Vagina (tissue), 2 donors: Measurements from ENCODE around the gene CSMD2. TPM values are rescaled to one million over a fixed set of nuclear protein-coding genes. Genes with fewer than 3 reads are reported as not detected.
"Not testable (repeated sequence)": the region's sequence is repeated elsewhere in the genome, so short reads cannot be mapped to it uniquely, and the experiment has no call there.

Experiments used
- DNase-seq, 2 donors: peaks; one replicate each; pipeline ENCODE4 v3.0.0-alpha.2; 2017; ENCODE audit errors: extremely low spot score in 2 of 2
- H3K27ac ChIP-seq: fragments of 200-600 bp; sonication (generic); one replicate; pipeline ENCODE4 v1.5.1; 2019
- H3K27me3 ChIP-seq: fragments of 200-600 bp; sonication (generic); one replicate; pipeline ENCODE4 v1.5.1; 2019
- H3K36me3 ChIP-seq, 2 donors: fragments of 200-600 bp; sonication (generic); one replicate each; pipeline ENCODE4 v1.5.1; 2017 to 2019
- H3K4me1 ChIP-seq: fragments of 200-600 bp; sonication (generic); one replicate; pipeline ENCODE4 v1.5.1; 2019
- H3K4me3 ChIP-seq, 2 donors: fragments of 200-600 bp; sonication (generic); 1 replicate in 1 of 2; 2 replicates in 1 of 2; pipeline ENCODE4 v1.5.1; 2016 to 2019
- H3K9me3 ChIP-seq: fragments of 200-600 bp; sonication (generic); one replicate; pipeline ENCODE4 v1.5.1; 2019
- CTCF ChIP-seq, 3 experiments: fragments of 450-650 bp in 2 of 3; fragments of 200-600 bp in 1 of 3; sonication (generic) in 1 of 3; IDR thresholded peaks; one replicate each; pipeline ENCODE4 v1.5.1; 2017 to 2019; ENCODE audit warnings: antibody characterized with exemption in 3 of 3, mild to moderate bottlenecking in 2 of 3, moderate library complexity in 2 of 3
- POLR2A ChIP-seq, 2 donors: fragments of 450-650 bp; IDR thresholded peaks; one replicate each; pipeline ENCODE4 v1.6.1; 2017; ENCODE audit warnings: antibody characterized with exemption in 2 of 2, mild to moderate bottlenecking in 2 of 2, moderate library complexity in 2 of 2
- POLR2AphosphoS5 ChIP-seq, 2 donors: sonication (generic); formaldehyde crosslinking; IDR thresholded peaks; one replicate each; pipeline ENCODE4 v1.9.0; 2017; ENCODE audit warnings: antibody characterized with exemption in 2 of 2, mild to moderate bottlenecking in 2 of 2, low read depth in 1 of 2; ENCODE audit not compliant: insufficient read depth in 1 of 2
- intact Hi-C: fragments of 100-400 bp; cut with DNase I; formaldehyde crosslinking; loops from one replicate; pipeline ENCODE4 v1.15.1; 2023
- total RNA-seq: library from RNA; depleted of rRNA; stranded (reverse); fragments of >200 nt; gene quantifications from one replicate; pipeline ENCODE4 v1.2.3, GENCODE V29; 2016

Gene CSMD2
- total RNA-seq, 1 donor from 2014 or later: 0.25 TPM

- no peak for DNase-seq
- Histone ChIP-seq H3K36me3 (no peaks in the 10 kb centered on the region), H3K4me1 (no peaks in the 10 kb centered on the region), H3K4me3 (no peak overlapping the region), H3K9me3 (peaks cover 6% of the 10 kb centered on the region), H3K27ac (no peak overlapping the region), H3K27me3 (no peaks in the 10 kb centered on the region)
- no peak for TF ChIP-seq CTCF (IDR thresholded peaks at IDR 0.05)
- no peak for TF ChIP-seq POLR2AphosphoS5 (IDR thresholded peaks at IDR 0.05; ENCODE audit: insufficient read depth in 1 of 2, low read depth in 1 of 2)
- TF ChIP-seq POLR2A (IDR thresholded peaks at IDR 0.05): no peak
- intact Hi-C loops: no loop called here
These were observed 25.7 kb upstream of the CSMD2 start for GRCh38 chr1:34190692-34191091.

- Histone ChIP-seq H3K4me1 (no peaks in the 10 kb centered on the region), H3K9me3 (peaks cover 6% of the 10 kb centered on the region), H3K27me3 (no peaks in the 10 kb centered on the region), H3K27ac (no peak overlapping the region), H3K4me3 (no peak overlapping the region), H3K36me3 (no peaks in the 10 kb centered on the region)
- DNase-seq: no peak
- TF ChIP-seq CTCF (IDR thresholded peaks at IDR 0.05) (no peak), POLR2A (IDR thresholded peaks at IDR 0.05) (no peak), POLR2AphosphoS5 (IDR thresholded peaks at IDR 0.05; ENCODE audit: insufficient read depth in 1 of 2, low read depth in 1 of 2) (no peak)
- intact Hi-C loops: no loop called here
These were observed 24.0 kb upstream of the CSMD2 start for GRCh38 chr1:34188985-34189384.

- H3K36me3 ChIP-seq: no peaks in the 10 kb centered on the region
- no peak for TF ChIP-seq POLR2AphosphoS5 (IDR thresholded peaks at IDR 0.05; ENCODE audit: insufficient read depth in 1 of 2, low read depth in 1 of 2)
- TF ChIP-seq POLR2A (IDR thresholded peaks at IDR 0.05): no peak
- TF ChIP-seq CTCF (IDR thresholded peaks at IDR 0.05): no peak
- peaks cover 6% of the 10 kb centered on the region for H3K9me3 ChIP-seq
- H3K27me3 ChIP-seq: no peaks in the 10 kb centered on the region
- intact Hi-C loops: no loop called here
- no peak overlapping the region for H3K27ac ChIP-seq
- no peak overlapping the region for H3K4me3 ChIP-seq
- no peaks in the 10 kb centered on the region for H3K4me1 ChIP-seq
- DNase-seq: no peak
These were observed 23.4 kb upstream of the CSMD2 start for GRCh38 chr1:34188418-34188817.

GRCh38 chr1:34186741-34187494 lies 21.9 kb upstream of the CSMD2 start:
- H3K9me3 ChIP-seq: peaks cover 6% of the 10 kb centered on the region
- DNase-seq: no peak
- no peaks in the 10 kb centered on the region for H3K36me3 ChIP-seq
- no peak overlapping the region for H3K27ac ChIP-seq
- no peak overlapping the region for H3K4me3 ChIP-seq
- intact Hi-C loops: no loop called here
- TF ChIP-seq POLR2AphosphoS5 (IDR thresholded peaks at IDR 0.05; ENCODE audit: insufficient read depth in 1 of 2, low read depth in 1 of 2) (no peak), CTCF (IDR thresholded peaks at IDR 0.05) (no peak), POLR2A (IDR thresholded peaks at IDR 0.05) (no peak)
- no peaks in the 10 kb centered on the region for H3K27me3 ChIP-seq
- no peaks in the 10 kb centered on the region for H3K4me1 ChIP-seq

- H3K9me3 ChIP-seq, H3K36me3 ChIP-seq, intact Hi-C loops, H3K27ac ChIP-seq, H3K27me3 ChIP-seq, H3K4me1 ChIP-seq, H3K4me3 ChIP-seq, DNase-seq: not testable (repeated sequence)
These were observed 18.4 kb upstream of the CSMD2 start for GRCh38 chr1:34183381-34183780.
